ENCODE results near the gene PGBD4.

PGBD4 gene

GRCh38 chr15:34126522-34126921 lies 24.6 kb downstream of the PGBD4 start:
- POLR2A ChIA-PET = no interaction called here

GRCh38 chr15:34128898-34129297 lies 27.0 kb downstream of the PGBD4 start:
- DNase-seq (ENCODE audit: low read depth, low spot score) = no peak
- TF ChIP-seq, protein P1, sequence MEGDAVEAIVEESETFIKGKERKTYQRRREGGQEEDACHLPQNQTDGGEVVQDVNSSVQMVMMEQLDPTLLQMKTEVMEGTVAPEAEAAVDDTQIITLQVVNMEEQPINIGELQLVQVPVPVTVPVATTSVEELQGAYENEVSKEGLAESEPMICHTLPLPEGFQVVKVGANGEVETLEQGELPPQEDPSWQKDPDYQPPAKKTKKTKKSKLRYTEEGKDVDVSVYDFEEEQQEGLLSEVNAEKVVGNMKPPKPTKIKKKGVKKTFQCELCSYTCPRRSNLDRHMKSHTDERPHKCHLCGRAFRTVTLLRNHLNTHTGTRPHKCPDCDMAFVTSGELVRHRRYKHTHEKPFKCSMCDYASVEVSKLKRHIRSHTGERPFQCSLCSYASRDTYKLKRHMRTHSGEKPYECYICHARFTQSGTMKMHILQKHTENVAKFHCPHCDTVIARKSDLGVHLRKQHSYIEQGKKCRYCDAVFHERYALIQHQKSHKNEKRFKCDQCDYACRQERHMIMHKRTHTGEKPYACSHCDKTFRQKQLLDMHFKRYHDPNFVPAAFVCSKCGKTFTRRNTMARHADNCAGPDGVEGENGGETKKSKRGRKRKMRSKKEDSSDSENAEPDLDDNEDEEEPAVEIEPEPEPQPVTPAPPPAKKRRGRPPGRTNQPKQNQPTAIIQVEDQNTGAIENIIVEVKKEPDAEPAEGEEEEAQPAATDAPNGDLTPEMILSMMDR (IDR thresholded peaks at IDR 0.05; ENCODE audit: insufficient read depth, low read length, missing control alignments) = no peak
- POLR2A ChIA-PET = no interaction called here
- no peak overlapping the region for H3K4me3 ChIP-seq (ENCODE audit: low read depth, low read length)
- CTCF ChIA-PET = no interaction called here

More at GRCh38 chr15:34126522-34126921, 24.6 kb downstream of the PGBD4 start:
- no peak for DNase-seq (ENCODE audit: low read depth, low spot score)
- TF ChIP-seq, protein P1 (IDR thresholded peaks at IDR 0.05; ENCODE audit: insufficient read depth, low read length, missing control alignments) = no peak
- CTCF ChIA-PET = interaction anchor here (1.6 to 2.4 kb wide), 2 partner anchors 10 to 16 kb away, joined by 3 to 12 read pairs; no protein-coding TSS in a partner anchor
- H3K4me3 ChIP-seq (ENCODE audit: low read depth, low read length) = no peak overlapping the region

- CTCF ChIA-PET = interaction anchor here (0.8 to 2.7 kb wide), 4 partner anchors 8 to 77 kb away, joined by 3 to 7 read pairs (median 4); partner anchors contain the start of gene KATNBL1
- TF ChIP-seq, protein P1 (IDR thresholded peaks at IDR 0.05; ENCODE audit: insufficient read depth, low read length, missing control alignments) = no peak
- POLR2A ChIA-PET = no interaction called here
- H3K4me3 ChIP-seq (ENCODE audit: low read depth, low read length) = no peak overlapping the region
- DNase-seq (ENCODE audit: low read depth, low spot score) = no peak
Measured at GRCh38 chr15:34132881-34133280, 31.0 kb downstream of the PGBD4 start.

GRCh38 chr15:34133511-34133910 lies 31.6 kb downstream of the PGBD4 start:
- CTCF ChIA-PET = interaction anchor here (1.1 to 2.7 kb wide), 3 partner anchors 25 to 78 kb away, joined by 4 to 7 read pairs (median 4); partner anchors contain the start of gene KATNBL1
- POLR2A ChIA-PET = no interaction called here
- no peak for DNase-seq (ENCODE audit: low read depth, low spot score)
- H3K4me3 ChIP-seq (ENCODE audit: low read depth, low read length) = no peak overlapping the region
- TF ChIP-seq, protein P1 (IDR thresholded peaks at IDR 0.05; ENCODE audit: insufficient read depth, low read length, missing control alignments) = no peak

GRCh38 chr15:34147371-34148140 lies 45.7 kb downstream of the PGBD4 start:
- DNase-seq (ENCODE audit: low read depth, low spot score) = no peak
- no peak overlapping the region for H3K4me3 ChIP-seq (ENCODE audit: low read depth, low read length)
- ChIA-PET POLR2A (interaction anchor here (0.6 kb wide), 1 partner anchor 44 kb away, joined by 3 read pairs; no protein-coding TSS in a partner anchor), CTCF (interaction anchor here (1.0 kb wide), 1 partner anchor 38 kb away, joined by 3 read pairs; no protein-coding TSS in a partner anchor)
- TF ChIP-seq, protein P1 (IDR thresholded peaks at IDR 0.05; ENCODE audit: insufficient read depth, low read length, missing control alignments) = no peak

GRCh38 chr15:34154725-34155204 lies 52.9 kb downstream of the PGBD4 start:
- TF ChIP-seq, protein P1 (IDR thresholded peaks at IDR 0.05; ENCODE audit: insufficient read depth, low read length, missing control alignments) = no peak
- ChIA-PET POLR2A (interaction anchor here (0.7 kb wide), 1 partner anchor 49 kb away, joined by 3 read pairs; no protein-coding TSS in a partner anchor), CTCF (interaction anchor here (0.9 to 1.6 kb wide), 4 partner anchors 13 to 213 kb away, joined by 3 to 4 read pairs (median 4); no protein-coding TSS in a partner anchor)
- no peak overlapping the region for H3K4me3 ChIP-seq (ENCODE audit: low read depth, low read length)
- DNase-seq (ENCODE audit: low read depth, low spot score) = no peak

Measured in AG04449 (cell line).